Measurements from ENCODE around the gene STARD5.
"Not testable (repeated sequence)": the region's sequence is repeated elsewhere in the genome, so short reads cannot be mapped to it uniquely, and the experiment has no call there.

Gene STARD5

DNA sequence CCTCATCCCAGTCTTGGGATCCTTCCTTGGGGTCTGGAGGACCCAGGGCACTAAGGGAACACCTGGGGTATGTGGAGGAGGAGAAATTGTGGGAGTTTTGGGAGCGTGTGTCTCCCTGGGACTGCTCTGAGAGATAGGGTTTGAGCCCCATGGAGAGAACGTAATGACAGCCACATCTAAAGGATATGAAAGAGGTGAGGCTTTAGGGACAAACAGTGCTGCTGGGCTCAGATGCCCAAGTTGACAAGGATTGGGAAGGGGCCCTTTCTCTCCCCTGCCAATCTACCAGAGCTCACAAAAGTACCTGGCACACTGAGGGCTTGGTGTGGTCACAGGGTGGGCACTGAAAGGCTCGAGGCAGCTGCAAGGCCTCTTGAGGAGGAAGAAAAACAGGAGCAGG, 13.3 kb upstream of the STARD5 start:
- no peak for DNase-seq (ENCODE audit: low read depth in 2 of 2)

- DNase-seq (ENCODE audit: low read depth in 2 of 2): no peak
Observed at GRCh38 chr15:81336568-81336967, 12.6 kb upstream of the STARD5 start.

DNA sequence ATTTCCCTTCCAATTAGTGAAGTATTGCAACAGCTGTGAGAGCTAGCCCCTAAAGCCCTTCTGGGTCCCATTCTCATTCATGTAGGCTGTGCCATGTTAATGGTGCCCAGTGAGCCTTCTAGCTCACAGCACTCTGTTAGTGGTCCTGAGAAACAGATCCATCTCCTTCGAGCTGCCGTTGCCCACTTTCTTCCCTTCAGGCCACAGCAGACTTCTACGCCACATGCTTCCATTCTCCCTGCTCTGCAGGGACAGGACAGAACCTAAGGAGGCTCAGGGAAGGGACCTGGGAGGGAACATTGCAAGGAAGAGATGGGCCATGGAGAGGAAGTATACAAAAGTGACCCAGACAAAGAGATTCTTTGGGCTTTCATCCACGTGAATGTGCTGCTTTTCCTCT, 11.7 kb upstream of the STARD5 start:
- DNase-seq (ENCODE audit: low read depth in 2 of 2): no peak

DNA sequence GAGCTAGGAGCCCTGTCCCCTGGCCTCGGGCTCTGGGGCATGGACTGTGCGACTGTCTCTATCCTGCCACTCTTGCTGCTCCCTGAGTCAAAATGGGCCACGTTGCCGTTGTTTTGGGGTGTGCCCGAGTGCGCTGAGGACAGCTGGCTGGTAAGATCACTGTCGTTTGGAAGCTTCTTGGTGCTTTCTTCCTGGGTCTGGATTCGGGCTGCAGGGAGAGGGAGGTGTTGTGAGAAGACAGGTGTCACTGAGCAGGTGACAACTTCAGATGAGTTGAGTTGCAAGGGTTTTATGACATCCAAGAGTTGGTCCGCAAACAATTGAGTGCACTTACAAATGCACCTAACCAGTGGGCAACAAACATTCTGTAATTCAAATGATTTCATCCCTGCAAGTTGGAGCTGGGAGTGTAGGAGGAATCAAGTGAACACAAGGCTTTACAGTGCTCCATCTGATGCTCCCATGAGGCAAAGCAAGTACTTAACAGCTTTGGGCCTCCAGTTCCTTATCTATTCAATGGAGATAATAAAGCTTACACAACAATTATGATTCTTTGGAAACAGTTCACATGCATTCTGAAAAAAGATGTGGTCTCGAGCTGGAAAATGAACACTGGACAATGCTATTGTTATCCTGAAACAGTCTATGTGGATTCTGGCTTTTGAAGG, 11.0 kb upstream of the STARD5 start:
- DNase-seq (ENCODE audit: low read depth in 2 of 2): no peak

GRCh38 chr15:81333363-81333762, 9.4 kb upstream of the STARD5 start:
- no peak for DNase-seq (ENCODE audit: low read depth in 2 of 2)

DNA sequence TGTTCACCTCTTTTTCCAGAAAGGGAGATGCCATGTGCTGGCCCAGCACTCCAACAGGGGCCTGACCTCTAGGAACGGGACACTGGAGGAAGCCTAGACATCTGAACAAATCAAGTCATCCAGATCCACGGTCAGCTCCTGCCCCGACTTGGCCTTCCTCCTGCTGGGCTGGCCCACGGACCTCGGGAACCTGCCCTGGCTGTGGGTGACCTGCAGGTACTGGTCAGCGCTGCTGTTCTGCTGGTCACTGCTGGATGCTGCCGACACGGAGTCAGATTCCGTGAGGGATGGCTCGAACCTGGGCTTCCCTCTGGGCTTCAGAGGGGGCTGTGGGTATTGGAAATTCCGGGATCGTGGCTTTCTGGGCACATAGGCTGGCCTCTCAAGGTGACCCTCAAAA, 8.4 kb upstream of the STARD5 start:
- no peak for DNase-seq (ENCODE audit: low read depth in 2 of 2)

DNA sequence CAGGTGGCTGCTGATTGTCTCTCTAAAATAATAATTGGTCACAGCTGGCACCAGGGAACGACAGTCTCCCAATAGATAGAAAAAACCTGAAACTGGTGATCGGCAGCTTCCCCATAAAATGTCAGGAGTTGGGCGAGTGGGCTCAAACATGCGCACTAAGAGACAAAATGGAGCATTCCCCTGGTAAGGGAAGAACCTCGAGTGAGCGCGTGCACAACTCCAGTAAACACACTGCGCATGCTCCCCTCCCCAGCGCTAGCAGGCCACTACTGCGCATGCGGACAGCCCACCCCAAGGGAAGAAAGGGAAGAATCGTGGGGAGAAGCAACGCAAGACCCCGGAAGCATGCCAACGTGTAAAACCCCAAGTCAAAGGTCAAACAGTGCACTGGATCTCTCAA, 7.7 kb upstream of the STARD5 start:
- no peak for DNase-seq (ENCODE audit: low read depth in 2 of 2)

DNA sequence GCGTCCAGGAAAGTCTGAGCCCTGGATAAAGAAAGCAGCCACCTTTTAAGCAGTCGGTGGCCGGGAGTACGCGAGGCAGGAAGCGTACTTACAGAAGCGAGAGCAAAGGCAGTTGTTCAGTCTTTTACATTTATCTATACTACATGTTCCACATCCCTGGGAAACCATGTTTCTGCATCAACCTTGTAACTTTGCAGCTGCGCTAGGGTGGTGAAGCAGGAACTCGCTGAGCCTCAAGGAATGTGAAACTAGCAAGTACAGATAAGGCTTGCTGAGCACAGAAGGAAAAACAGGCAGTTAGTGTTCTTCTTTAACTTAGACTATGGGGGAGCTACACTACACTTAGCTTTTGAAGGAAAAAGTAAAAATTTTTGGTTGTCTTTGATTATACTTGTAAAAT, 7.2 kb upstream of the STARD5 start:
- DNase-seq (ENCODE audit: low read depth in 2 of 2): not testable (repeated sequence)

GRCh38 chr15:81330366-81331090, 6.6 kb upstream of the STARD5 start:
- DNase-seq (ENCODE audit: low read depth in 2 of 2): no peak

DNA sequence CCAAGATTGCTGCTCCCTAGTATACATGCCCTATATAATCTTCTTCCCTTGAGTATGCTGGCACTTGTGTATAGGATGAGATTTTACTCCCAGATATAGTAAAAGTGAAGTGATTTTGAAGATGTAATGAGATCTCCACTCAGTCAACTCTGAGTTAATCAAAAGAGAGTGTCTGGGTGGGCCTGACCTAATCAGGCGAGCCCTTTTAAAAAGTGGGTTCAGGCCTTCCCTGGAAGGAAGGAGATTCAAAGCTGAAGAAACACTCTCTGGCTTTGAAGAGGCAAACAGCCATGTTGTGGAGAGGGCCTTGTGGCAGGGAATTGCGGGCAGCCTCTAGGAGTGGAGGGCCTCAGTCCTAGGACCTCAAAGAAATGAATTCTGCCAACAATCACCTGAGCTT, 5.5 kb upstream of the STARD5 start:
- DNase-seq (ENCODE audit: low read depth in 2 of 2): no peak

- no peak for DNase-seq (ENCODE audit: low read depth in 2 of 2)
Observed at GRCh38 chr15:81327516-81327915, 3.6 kb upstream of the STARD5 start.

DNA sequence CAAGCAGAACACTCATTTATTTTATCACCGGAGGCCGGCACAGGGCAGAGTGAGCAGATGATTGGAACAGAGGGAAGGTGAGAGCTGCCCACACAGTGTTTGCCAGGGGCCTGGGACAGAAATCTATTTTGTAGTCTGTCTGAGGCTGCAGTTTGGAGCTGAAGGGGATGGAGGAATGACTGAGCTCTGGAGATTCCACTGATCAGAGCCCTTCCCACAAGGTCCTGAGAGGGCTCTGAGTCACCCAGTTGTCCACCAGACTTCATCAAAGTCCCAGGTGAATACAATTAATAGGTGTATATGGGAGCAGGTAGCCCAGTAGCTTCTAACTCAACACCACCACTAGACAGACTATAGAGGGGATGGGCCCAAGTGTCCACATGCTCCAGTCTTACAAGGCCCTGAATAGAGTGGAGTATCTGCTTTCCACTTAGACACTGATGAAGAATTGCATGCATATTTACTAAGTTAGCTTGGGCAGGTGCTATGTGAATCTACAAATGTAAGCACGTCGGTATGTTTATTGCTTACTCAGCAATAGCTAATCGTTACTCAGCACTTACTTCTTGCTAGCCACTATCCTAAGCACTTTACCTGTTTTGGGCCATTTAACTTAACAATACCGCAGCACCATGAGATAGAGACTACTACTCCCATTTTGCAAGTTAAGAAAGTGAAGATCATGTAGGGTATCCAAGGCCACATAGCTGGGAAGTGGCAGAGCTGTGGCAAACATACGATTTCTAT, 2.7 kb upstream of the STARD5 start:
- no peak for DNase-seq (ENCODE audit: low read depth in 2 of 2)

- no peak for DNase-seq (ENCODE audit: low read depth in 2 of 2)
Observed at GRCh38 chr15:81323559-81323943, 390 bp downstream of the STARD5 start.

- DNase-seq (ENCODE audit: low read depth in 2 of 2): no peak
Observed at GRCh38 chr15:81322676-81323253, 1.2 kb downstream of the STARD5 start.

GRCh38 chr15:81321667-81322066, 2.3 kb downstream of the STARD5 start:
- DNase-seq (ENCODE audit: low read depth in 2 of 2): no peak

DNA sequence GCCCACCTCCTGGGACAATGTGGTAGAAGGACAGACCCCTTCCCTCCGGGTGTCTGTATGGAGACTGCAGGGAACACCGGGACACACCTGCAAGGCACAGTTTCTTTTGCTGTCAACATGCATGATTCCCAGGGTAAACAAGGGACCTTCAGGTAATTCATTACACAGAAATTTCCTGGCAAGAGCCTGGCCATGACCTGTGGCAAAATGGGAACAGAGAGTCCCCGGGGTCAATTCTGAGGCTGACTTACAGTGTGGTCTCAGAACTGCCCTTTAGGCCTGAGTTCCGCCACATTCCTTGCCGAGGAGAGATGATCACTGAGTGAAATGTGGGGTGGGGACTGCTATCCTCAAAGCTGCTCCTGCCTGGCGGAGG, 6.3 kb downstream of the STARD5 start:
- no peak for DNase-seq (ENCODE audit: low read depth in 2 of 2)

GRCh38 chr15:81316267-81316666, 7.7 kb downstream of the STARD5 start:
- no peak for DNase-seq (ENCODE audit: low read depth in 2 of 2)

GRCh38 chr15:81315452-81316175, 8.3 kb downstream of the STARD5 start:
- no peak for DNase-seq (ENCODE audit: low read depth in 2 of 2)

GRCh38 chr15:81314378-81314777, 9.6 kb downstream of the STARD5 start:
- no peak for DNase-seq (ENCODE audit: low read depth in 2 of 2)

- no peak for DNase-seq (ENCODE audit: low read depth in 2 of 2)
Observed at GRCh38 chr15:81313686-81314085, 10.3 kb downstream of the STARD5 start.

DNA sequence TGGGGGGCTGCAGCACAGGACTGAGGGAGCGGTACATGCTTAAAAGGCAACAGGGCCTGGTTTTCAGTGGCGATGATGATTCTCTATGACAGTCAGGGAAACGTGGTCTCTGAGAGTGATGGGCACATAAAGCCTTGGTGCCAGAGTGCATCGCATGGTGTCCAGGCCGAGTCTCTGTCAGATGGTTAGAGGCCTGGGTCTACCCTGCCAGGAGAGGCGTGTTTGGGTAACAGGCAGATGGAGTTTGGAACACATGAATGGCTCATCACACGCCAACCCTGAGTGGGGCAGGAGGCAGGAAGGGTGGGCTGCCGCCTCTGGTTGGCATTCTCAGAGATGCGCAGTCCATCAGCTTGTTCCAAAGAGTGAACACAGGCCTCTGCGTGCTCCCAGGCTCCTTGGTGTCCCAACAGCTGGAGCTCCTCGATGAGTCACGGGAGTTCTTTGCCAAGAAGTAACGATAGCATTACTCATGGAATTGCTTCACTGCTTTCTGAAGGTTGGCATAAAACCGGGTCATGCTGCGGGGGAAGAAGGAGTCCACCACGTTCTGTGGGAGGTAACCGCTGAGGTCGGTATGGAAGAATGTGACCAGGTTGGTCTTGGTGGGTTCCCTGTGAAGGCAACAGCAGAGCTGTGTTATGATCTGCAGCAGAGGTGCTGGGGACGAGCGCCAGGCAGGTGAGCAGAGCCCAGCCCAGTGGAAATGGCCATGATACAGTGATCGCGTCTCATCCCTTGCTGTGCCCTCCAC, 11.0 kb downstream of the STARD5 start:
- DNase-seq (ENCODE audit: low read depth in 2 of 2): no peak

Data from stimulated activated CD4-positive, alpha-beta T cell treated with anti-CD3 and anti-CD28 coated beads, Interleukin-1b, Interleukin-23, amount 100 ng/mL, for 1 hour (primary cell).